ENCODE results near the gene GRIP1.

GRIP1 gene

GRCh38 chr12:66629138-66629870, 49.6 kb downstream of the GRIP1 start:
- CTCF ChIA-PET, result no interaction called here
- POLR2A ChIA-PET (ENCODE audit: low non-redundant PET), result no interaction called here
- no peak for DNase-seq (ENCODE audit: low spot score)
- TF ChIP-seq CTCF (conservative IDR thresholded peaks at IDR 0.05; ENCODE audit: low read depth), result no peak
- no peak overlapping the region for H3K27ac ChIP-seq

- CTCF ChIA-PET, result no interaction called here
- no peak for DNase-seq (ENCODE audit: low spot score)
- no peak for TF ChIP-seq CTCF (conservative IDR thresholded peaks at IDR 0.05; ENCODE audit: low read depth)
- POLR2A ChIA-PET (ENCODE audit: low non-redundant PET), result no interaction called here
- no peak overlapping the region for H3K27ac ChIP-seq
These were observed 50.9 kb downstream of the GRIP1 start for GRCh38 chr12:66627988-66628317.

GRCh38 chr12:66627270-66627987, 51.4 kb downstream of the GRIP1 start:
- H3K27ac ChIP-seq, result no peak overlapping the region
- CTCF ChIA-PET, result no interaction called here
- POLR2A ChIA-PET (ENCODE audit: low non-redundant PET), result no interaction called here
- no peak for TF ChIP-seq CTCF (conservative IDR thresholded peaks at IDR 0.05; ENCODE audit: low read depth)
- no peak for DNase-seq (ENCODE audit: low spot score)

GRCh38 chr12:66624806-66625205, 54.1 kb downstream of the GRIP1 start:
- TF ChIP-seq CTCF (conservative IDR thresholded peaks at IDR 0.05; ENCODE audit: low read depth), result no peak
- DNase-seq (ENCODE audit: low spot score), result no peak
- ChIA-PET CTCF (interaction anchor here (0.6 kb wide), 1 partner anchor 1707 kb away, joined by 3 read pairs; no protein-coding TSS in a partner anchor), POLR2A (ENCODE audit: low non-redundant PET) (no interaction called here)
- H3K27ac ChIP-seq, result no peak overlapping the region

- no peak for DNase-seq (ENCODE audit: low spot score)
- CTCF ChIA-PET, result interaction anchor here (0.6 kb wide), 2 partner anchors 185 to 461 kb away, joined by 4 read pairs; no protein-coding TSS in a partner anchor
- no peak overlapping the region for H3K27ac ChIP-seq
- POLR2A ChIA-PET (ENCODE audit: low non-redundant PET), result interaction anchor here (0.6 kb wide), 1 partner anchor 493 kb away, joined by 3 read pairs; no protein-coding TSS in a partner anchor
- TF ChIP-seq CTCF (conservative IDR thresholded peaks at IDR 0.05; ENCODE audit: low read depth), result no peak
These were observed 55.4 kb downstream of the GRIP1 start for GRCh38 chr12:66623455-66623854.

- TF ChIP-seq CTCF (conservative IDR thresholded peaks at IDR 0.05; ENCODE audit: low read depth), result no peak
- POLR2A ChIA-PET (ENCODE audit: low non-redundant PET), result no interaction called here
- no peak overlapping the region for H3K27ac ChIP-seq
- no peak for DNase-seq (ENCODE audit: low spot score)
- CTCF ChIA-PET, result no interaction called here
These were observed 58.2 kb downstream of the GRIP1 start for GRCh38 chr12:66620688-66621087.

Measured in RWPE1 (cell line).